Stimulated activated CD8-positive, alpha-beta memory T cell treated with anti-CD3 and anti-CD28 coated beads, Interleukin-4, amount 100 ng/mL, for 1 hour (primary cell): ENCODE data around the gene ADARB2.

Source experiments
- DNase-seq, 2 donors: peaks; one replicate each; pipeline ENCODE4 v3.0.0-alpha.2; 2020; ENCODE audit warnings: low read depth in 2 of 2, low spot score in 1 of 2

Gene ADARB2

DNA sequence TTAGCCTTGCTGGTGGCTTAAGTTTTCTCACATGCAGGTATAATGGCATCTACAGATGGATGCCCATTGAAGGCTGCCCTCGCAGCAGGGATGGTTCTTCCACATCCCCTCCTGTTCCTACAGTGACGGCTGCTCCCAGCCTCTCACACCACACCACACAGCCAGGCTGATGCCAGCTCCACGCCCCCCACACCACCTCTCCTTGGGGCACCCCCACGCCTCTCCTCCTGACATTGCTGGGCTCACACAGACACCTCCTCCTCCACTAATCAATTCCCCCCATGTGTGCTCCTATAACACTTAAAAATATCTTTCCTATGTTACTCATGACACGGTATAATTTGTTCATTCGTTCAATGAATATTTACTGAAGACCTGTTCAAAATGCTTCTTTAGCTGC is 437.1 kb downstream of the ADARB2 start:
- no peak for DNase-seq

GRCh38 chr10:1299041-1299726 is 438.1 kb downstream of the ADARB2 start:
- no peak for DNase-seq

DNA sequence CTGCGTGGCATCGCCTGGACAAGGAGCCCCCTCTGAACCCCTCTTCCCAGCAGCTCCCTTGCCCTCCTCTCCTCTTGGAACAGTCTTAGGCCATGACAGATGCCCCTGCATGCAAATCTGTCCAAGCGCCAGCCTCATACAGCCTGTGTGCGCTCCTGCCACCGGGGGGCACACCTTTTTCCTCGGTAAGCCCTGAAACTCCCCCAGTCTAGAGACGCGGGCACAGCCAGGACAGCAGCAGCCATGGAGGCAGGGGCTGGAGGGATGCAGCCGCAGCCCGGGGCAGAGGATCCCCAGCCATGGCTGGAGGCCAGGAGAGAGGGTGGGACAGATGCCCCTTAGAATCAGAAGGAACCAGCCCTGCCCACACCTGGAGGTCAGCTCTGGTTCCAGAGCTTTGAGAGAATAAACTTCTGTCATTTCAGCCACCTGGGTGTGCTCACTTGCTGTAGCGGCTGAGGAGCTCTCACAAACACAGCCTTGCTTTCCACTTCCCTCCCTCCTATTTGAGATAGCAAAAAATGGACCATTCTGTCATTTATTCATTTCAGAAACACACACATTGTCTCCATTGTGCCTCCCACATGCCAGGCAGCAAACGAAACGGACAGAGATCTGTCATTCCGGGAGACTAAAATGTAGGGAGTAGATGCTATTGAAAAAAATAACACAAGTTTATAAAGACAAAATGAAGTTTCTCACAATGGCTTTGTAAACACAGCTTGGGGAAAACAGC is 439.6 kb downstream of the ADARB2 start:
- no peak for DNase-seq

GRCh38 chr10:1295756-1296480 is 441.4 kb downstream of the ADARB2 start:
- DNase-seq = no peak

GRCh38 chr10:1294748-1295147 is 442.6 kb downstream of the ADARB2 start:
- no peak for DNase-seq

DNA sequence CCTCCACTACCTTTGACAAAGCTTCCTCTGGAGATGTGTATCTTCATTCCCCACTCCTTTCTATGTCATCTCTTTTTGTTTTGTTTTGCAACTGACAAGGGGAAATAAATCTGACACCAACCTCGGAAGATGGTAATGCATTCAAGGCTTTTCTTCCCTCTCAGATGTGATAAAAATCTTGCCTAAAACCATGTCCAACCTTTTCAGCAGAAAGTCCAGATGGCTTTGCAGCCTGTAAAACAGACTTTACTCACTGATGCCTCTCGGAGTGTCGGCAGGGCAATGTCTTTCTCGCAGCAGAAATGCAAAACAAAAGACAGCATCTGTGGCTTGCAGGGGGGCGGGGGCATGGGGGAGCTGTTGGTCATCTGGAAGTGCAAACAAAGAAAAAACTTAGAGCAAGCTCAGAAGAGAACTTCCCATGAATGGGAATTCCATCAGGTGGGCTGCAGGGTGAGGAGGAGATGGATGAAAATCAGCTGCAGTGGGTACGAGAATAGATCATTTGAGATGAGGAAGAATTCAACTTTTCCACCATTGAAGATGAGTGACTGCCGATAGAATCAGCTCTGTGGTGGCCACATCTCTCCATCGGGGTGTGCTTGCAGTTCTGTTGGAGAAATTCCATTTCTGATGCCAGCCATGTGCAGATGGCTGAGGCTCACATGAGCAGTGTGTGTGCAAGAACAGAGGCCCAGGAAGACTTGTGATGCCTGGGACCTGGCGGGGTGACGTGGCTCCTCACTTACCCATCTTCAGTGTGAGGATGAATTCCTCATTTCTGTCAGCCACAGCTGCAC is 443.5 kb downstream of the ADARB2 start:
- no peak for DNase-seq

- no peak for DNase-seq
Measured at GRCh38 chr10:1293157-1293556, 444.2 kb downstream of the ADARB2 start.

- no peak for DNase-seq
Measured at GRCh38 chr10:1292611-1293031, 444.7 kb downstream of the ADARB2 start.

DNA sequence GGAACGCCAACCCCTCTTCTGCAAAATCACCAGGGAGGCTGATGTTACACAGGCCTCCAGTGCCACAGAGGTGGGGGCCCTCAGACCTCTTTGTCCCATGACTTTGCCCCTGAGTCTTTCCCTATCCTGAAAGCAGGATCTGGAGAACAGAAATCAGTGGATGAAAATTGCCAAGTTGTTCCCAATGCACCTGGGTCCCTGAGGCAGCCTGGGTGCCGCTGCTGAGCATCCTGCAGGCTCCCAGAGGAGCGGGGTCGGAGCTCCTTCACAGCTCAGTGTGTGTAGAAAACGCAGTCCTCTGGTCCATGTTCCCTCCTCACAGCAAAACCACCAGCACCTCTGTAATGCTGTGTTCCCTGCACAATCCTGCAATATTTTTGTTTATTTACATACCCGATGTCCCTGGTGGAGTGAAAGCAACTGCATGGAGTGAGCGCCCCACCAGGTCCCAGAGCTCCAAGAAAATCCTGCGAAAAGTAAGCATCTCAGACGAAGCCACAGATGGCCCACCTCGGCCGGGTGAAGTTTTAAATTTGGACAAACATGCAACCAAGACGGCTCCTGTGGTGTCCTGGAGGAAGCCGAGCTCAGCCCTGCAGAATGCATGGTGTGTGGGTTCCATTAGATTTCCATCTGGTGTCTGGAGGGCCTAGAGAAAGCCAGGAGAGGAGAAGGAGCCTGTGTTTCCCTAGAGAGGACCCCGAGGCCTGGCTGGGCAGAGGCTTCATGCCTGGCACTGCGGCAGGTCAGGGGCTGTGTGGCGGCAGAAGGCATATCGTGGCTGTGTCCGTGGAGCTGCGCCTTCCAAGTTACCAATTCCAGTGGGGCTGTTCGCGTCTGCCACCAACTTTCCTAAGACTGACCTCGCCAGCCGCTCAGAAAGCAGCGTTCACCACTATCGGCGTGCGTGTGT is 445.9 kb downstream of the ADARB2 start:
- DNase-seq = no peak

- no peak for DNase-seq
Measured at GRCh38 chr10:1290071-1290471, 447.3 kb downstream of the ADARB2 start.

DNA sequence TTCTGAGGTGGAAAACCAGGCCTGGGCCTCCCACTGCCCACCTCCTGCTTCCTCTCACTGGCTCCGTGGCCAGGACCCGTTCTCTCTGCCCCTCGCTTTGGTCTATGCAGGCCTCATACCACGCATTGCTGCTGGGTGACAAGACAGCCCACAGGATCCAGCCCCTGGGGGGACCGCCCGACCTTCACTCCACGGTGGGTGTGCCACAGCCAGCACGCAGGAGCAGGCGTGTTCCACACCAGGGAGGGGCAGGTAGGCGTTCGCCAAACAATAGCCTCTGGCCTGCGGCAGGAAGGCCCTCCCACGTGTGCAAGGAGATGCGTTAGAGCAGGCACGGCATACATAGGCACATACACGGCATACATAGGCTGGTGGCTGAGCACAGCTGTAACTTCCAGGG is 447.7 kb downstream of the ADARB2 start:
- no peak for DNase-seq

GRCh38 chr10:1287971-1288401 is 449.3 kb downstream of the ADARB2 start:
- DNase-seq = no peak

DNA sequence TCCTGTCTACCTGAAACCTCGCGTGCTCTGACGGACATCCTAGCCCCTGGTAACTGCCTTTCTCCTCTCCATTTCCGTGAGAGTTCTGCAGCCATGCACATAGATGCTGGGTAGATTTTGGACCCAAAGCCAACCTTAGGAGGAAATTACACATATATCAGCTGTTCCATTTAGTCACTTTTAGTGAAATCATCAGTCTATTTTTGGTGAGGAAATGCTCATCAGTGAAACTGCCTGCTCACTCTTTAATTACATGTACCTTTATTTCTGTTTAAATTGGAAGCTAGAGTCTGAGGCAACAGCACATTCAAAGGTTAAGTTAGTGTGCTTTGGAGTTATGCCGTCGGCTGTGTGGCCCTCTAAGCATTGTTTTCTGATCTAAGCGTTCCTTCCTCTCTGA is 449.8 kb downstream of the ADARB2 start:
- DNase-seq = no peak

- DNase-seq = no peak
Measured at GRCh38 chr10:1284076-1284475, 453.2 kb downstream of the ADARB2 start.

DNA sequence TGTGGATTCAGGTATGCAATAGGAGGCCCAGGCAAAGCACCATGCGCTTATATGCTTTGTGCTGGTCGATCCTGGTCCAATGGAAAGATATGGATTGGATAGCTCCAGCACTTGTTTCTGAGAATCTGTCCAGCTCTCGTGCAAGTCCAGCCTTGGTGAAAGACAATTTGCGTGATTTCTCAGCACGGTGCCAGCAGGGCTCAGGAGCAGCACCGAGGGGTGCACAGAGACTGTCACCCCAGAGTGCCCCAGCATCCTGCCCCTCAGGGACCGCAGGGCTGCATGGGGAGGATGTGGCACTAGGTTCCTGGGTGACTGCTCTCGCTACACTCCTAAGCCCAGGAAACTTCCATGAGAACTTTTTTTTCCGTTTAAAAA is 455.9 kb downstream of the ADARB2 start:
- DNase-seq = no peak

DNA sequence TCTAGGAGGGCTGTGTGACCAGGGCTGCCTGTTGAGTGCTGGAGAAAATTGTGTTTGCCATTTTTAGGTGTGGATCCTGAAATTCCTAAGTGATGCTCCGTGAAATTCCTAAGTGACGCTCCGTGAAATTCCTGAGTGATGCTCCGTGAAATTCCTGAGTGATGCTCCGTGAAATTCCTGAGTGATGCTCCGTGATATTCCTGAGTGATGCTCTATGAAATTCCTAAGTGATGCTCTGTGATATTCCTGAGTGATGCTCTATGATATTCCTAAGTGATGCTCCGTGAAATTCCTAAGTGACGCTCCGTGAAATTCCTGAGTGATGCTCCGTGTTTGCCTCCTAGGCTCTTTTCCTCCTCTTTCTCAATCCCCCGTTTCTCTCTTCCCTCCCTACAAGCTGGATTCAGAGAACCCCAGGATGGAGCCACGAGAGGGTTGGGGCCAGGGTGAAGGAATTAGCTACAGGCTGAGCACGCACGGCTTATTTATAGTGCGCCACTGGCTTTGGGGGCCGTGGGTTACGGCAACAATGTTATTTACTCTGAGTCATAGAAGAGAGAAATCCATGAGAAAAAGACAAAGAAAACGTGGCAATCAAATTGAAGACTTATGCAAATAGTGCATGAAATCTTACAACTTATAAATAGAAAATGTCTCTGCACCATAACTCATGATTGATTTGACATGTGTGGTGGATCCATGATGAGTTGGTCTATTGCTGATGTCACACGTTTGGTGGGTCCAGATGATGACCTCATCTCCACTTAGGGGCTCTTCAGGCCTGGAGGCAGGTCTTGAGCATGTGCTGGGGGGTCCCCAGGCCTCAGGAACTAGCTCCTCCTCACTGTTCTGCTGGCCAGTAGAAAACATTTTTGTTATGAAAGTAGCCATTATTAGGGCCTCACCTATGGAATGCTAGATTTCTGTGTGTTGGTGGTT is 456.6 kb downstream of the ADARB2 start:
- DNase-seq = no peak

DNA sequence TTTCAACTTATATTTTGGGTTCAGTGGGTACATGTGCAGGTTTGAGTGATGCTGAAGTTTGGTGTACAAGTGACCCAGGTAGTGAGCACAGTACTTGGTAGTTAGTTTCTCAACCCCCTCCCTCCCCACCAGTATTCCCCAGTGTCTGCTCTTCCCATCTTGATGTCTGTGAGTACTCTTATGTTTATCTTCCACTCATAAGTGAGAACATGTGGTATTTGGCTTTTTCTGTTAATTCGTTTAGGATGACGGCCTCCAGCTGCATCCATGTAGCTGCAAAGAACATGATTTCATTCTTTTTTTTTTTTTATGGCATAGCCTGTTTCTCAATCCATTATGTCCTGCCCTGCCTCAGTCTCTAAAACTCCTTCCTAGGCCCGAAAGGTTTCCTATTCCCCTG is 459.0 kb downstream of the ADARB2 start:
- no peak for DNase-seq

- no peak for DNase-seq
Measured at GRCh38 chr10:1274701-1275544, 462.4 kb downstream of the ADARB2 start.
